CD4-positive, alpha-beta T cell (primary cell): ENCODE measurements around the gene CTIF. TPM values are rescaled to one million over a fixed set of nuclear protein-coding genes. Genes with fewer than 3 reads are reported as not detected.

Source experiments
- ATAC-seq: fragments of 200-7000 bp; cut with Tn5 transposase; one replicate; pipeline ENCODE4 v1.10.0; 2022; ENCODE audit warnings: mild to moderate bottlenecking; ENCODE audit not compliant: poor library complexity
- CTCF ChIA-PET: fragments of 350-600 bp; sonication (Branson Sonifier 250); formaldehyde crosslinking; loops from one replicate; lab custom pipeline; 2021; ENCODE audit warnings: antibody characterized with exemption, inconsistent platforms; lab: Charles Lee
- POLR2A ChIA-PET: fragments of 350-600 bp; sonication (Branson Sonifier 250); formaldehyde crosslinking; loops from one replicate; lab custom pipeline; 2021; ENCODE audit warnings: antibody characterized with exemption, inconsistent platforms; lab: Charles Lee
- DNase-seq, 14 experiments: peaks; one replicate each; pipeline ENCODE4 v3.0.0-alpha.2; 2013 to 2020; ENCODE audit warnings: mixed read lengths in 2 of 14
- H3K27ac ChIP-seq, 2 donors: one replicate each; pipeline versions ENCODE4 v1.5.1 to v1.7.0; 2013; ENCODE audit warnings: low read length in 2 of 2, low read depth in 1 of 2, mild to moderate bottlenecking in 1 of 2
- H3K27me3 ChIP-seq, 2 experiments: 1 replicate in 1 of 2; 2 replicates in 1 of 2; pipeline versions ENCODE4 v1.6.1 to v1.7.0; 2013; ENCODE audit warnings: low read length in 2 of 2, control low read depth in 1 of 2, mild to moderate bottlenecking in 1 of 2, moderate library complexity in 1 of 2; ENCODE audit not compliant: insufficient read depth in 2 of 2, control insufficient read depth in 1 of 2
- H3K36me3 ChIP-seq: one replicate; pipeline ENCODE4 v1.6.1; 2013; ENCODE audit warnings: low read length, control low read depth; ENCODE audit not compliant: insufficient read depth
- H3K4me1 ChIP-seq: one replicate; pipeline ENCODE4 v1.6.1; 2013; ENCODE audit warnings: low read length, control low read depth; ENCODE audit not compliant: insufficient read depth
- H3K4me3 ChIP-seq: one replicate; pipeline ENCODE4 v1.5.1; 2013; ENCODE audit warnings: mild to moderate bottlenecking, low read length, moderate library complexity
- H3K9me3 ChIP-seq, 2 experiments: 1 replicate in 1 of 2; 2 replicates in 1 of 2; pipeline versions ENCODE4 v1.6.1 to v1.7.0; 2013; ENCODE audit warnings: low read length in 2 of 2, mild to moderate bottlenecking in 2 of 2, control low read depth in 1 of 2, moderate library complexity in 1 of 2; ENCODE audit not compliant: control insufficient read depth in 1 of 2, insufficient read depth in 1 of 2
- H3K27ac Mint-ChIP-seq: one replicate; pipeline ENCODE4 v1.8.0; 2020; ENCODE audit warnings: mixed read lengths
- H3K27me3 Mint-ChIP-seq: one replicate; pipeline ENCODE4 v1.8.0; 2021; ENCODE audit warnings: mixed read lengths
- H3K36me3 Mint-ChIP-seq: one replicate; pipeline ENCODE4 v1.8.0; 2021; ENCODE audit warnings: low read depth, mixed read lengths
- H3K4me1 Mint-ChIP-seq: one replicate; pipeline ENCODE4 v1.8.0; 2021; ENCODE audit warnings: low read depth, mixed read lengths
- H3K4me3 Mint-ChIP-seq: one replicate; pipeline ENCODE4 v1.8.0; 2020; ENCODE audit warnings: mild to moderate bottlenecking, mixed read lengths
- H3K9me3 Mint-ChIP-seq: one replicate; pipeline ENCODE4 v1.8.0; 2020; ENCODE audit warnings: mixed read lengths
- CTCF ChIP-seq: fragments of 200-600 bp; IDR thresholded peaks from one replicate; pipeline ENCODE4 v1.8.0; 2022; ENCODE audit warnings: antibody characterized with exemption, mild to moderate bottlenecking
- intact Hi-C, 2 experiments: fragments of 100-400 bp; cut with DNase I in 1 of 2; cut with micrococcal nuclease in 1 of 2; formaldehyde crosslinking; loops; one replicate each; pipeline versions ENCODE4 v1.15.1 to v1.9.0; 2023 to 2025; cut with DNase I, micrococcal nuclease
- total RNA-seq, 174 experiments: library from RNA in 2 of 174; stranded (reverse) in 2 of 174; gene quantifications; one replicate each; pipeline ENCODE4 v1.2.3 and lab custom pipeline; 2021 to 2026

The CTIF gene
- total RNA-seq, 2 experiments from 2014 or later = 1.1 to 2.9 TPM

- CTCF ChIA-PET = no interaction called here
- Histone ChIP-seq H3K4me3 (no peak overlapping the region), H3K27ac (no peak overlapping the region), H3K4me1 (peaks cover 36% of the 10 kb centered on the region), H3K36me3 (no peaks in the 10 kb centered on the region), H3K27me3 (no peaks in the 10 kb centered on the region), H3K9me3 (no peaks in the 10 kb centered on the region)
- POLR2A ChIA-PET = interaction anchor here (0.8 kb wide), 1 partner anchor 143 kb away, joined by 4 read pairs; no protein-coding TSS in a partner anchor
- Mint-ChIP-seq H3K4me1 (peaks cover 22% of the 10 kb centered on the region), H3K27me3 (no peaks in the 10 kb centered on the region), H3K36me3 (no peaks in the 10 kb centered on the region), H3K9me3 (no peaks in the 10 kb centered on the region), H3K4me3 (no peak overlapping the region), H3K27ac (no peak overlapping the region)
- intact Hi-C loops = no loop called here
- no peak for TF ChIP-seq CTCF
- DNase-seq = no peak
- no peak for ATAC-seq
Observed at GRCh38 chr18:48781988-48782363, 243.1 kb downstream of the CTIF start.

- H3K27me3 Mint-ChIP-seq = no peaks in the 10 kb centered on the region
- no peaks in the 10 kb centered on the region for H3K27me3 ChIP-seq
- TF ChIP-seq CTCF = no peak
- DNase-seq = no peak
- ChIA-PET POLR2A (interaction anchor here (0.8 kb wide), 1 partner anchor 143 kb away, joined by 4 read pairs; no protein-coding TSS in a partner anchor), CTCF (no interaction called here)
- peaks cover 18% of the 10 kb centered on the region for H3K4me1 Mint-ChIP-seq
- no peak for ATAC-seq
- no peaks in the 10 kb centered on the region for H3K36me3 Mint-ChIP-seq
- intact Hi-C loops = no loop called here
- no peak overlapping the region for H3K4me3 ChIP-seq
- peaks cover 32% of the 10 kb centered on the region for H3K4me1 ChIP-seq
- H3K36me3 ChIP-seq = no peaks in the 10 kb centered on the region
- H3K9me3 Mint-ChIP-seq = no peaks in the 10 kb centered on the region
- no peaks in the 10 kb centered on the region for H3K9me3 ChIP-seq
- H3K4me3 Mint-ChIP-seq = no peak overlapping the region
- H3K27ac ChIP-seq = no peak overlapping the region
- H3K27ac Mint-ChIP-seq = no peak overlapping the region
Observed at GRCh38 chr18:48782381-48782861, 243.6 kb downstream of the CTIF start.

GRCh38 chr18:48783616-48784520 is 245.0 kb downstream of the CTIF start:
- Mint-ChIP-seq H3K27me3 (no peaks in the 10 kb centered on the region), H3K27ac (no peak overlapping the region), H3K4me3 (no peak overlapping the region), H3K36me3 (no peaks in the 10 kb centered on the region), H3K9me3 (no peaks in the 10 kb centered on the region), H3K4me1 (peaks cover 17% of the 10 kb centered on the region)
- no peaks in the 10 kb centered on the region for H3K27me3 ChIP-seq
- DNase-seq (no peak), ATAC-seq (no peak)
- H3K4me3 ChIP-seq = no peak overlapping the region
- no peak for TF ChIP-seq CTCF
- H3K36me3 ChIP-seq = no peaks in the 10 kb centered on the region
- H3K9me3 ChIP-seq = no peaks in the 10 kb centered on the region
- CTCF ChIA-PET = no interaction called here
- H3K4me1 ChIP-seq = peaks cover 26% of the 10 kb centered on the region
- intact Hi-C loops = no loop called here
- H3K27ac ChIP-seq = no peak overlapping the region
- POLR2A ChIA-PET = no interaction called here
